ENCODE measurements around the gene THBS2. TPM values are rescaled to one million over a fixed set of nuclear protein-coding genes. Genes with fewer than 3 reads are reported as not detected.

Gene THBS2
- total and polyA plus RNA-seq, 2 of the 8 experiments (the other 6 are each of a cell fraction or from before 2014, with no cell fraction given) = 11.0 to 22.5 TPM

- TF ChIP-seq CHD7 (IDR thresholded peaks at IDR 0.05; ENCODE audit: insufficient replicate concordance, low read length) (no peak), NRF1 (IDR thresholded peaks at IDR 0.05; ENCODE audit: low read depth, low read length) (no peak), TEAD4 (IDR thresholded peaks at IDR 0.05; ENCODE audit: low read depth, low read length) (no peak), RFX5 (IDR thresholded peaks at IDR 0.05; ENCODE audit: borderline replicate concordance, low read depth, low read length) (no peak), CTBP2 (IDR thresholded peaks at IDR 0.05; ENCODE audit: borderline replicate concordance, insufficient read depth, insufficient read length, low read length) (no peak), RNF2 (IDR thresholded peaks at IDR 0.05; ENCODE audit: borderline replicate concordance, low read depth, low read length, missing control alignments, poor library complexity, severe bottlenecking) (no peak), CBX8 (IDR thresholded peaks at IDR 0.05; ENCODE audit: borderline replicate concordance, low read depth, low read length) (no peak), BRCA1 (IDR thresholded peaks at IDR 0.05; ENCODE audit: low read depth, low read length) (no peak), YY1 (IDR thresholded peaks at IDR 0.05; ENCODE audit: low read depth, low read length) (no peak), TBP (IDR thresholded peaks at IDR 0.05; ENCODE audit: low read depth, low read length) (no peak), POU5F1 (IDR thresholded peaks at IDR 0.05; ENCODE audit: low read depth, low read length) (no peak), BCL11A (IDR thresholded peaks at IDR 0.05; ENCODE audit: low read depth in 2 of 2, low read length in 2 of 2) (no peak)
These were observed 49.5 kb downstream of the THBS2 start (continued) for GRCh38 chr6:169204167-169204566.

Measured in H1 (cell line).